ENCODE measurements around the gene SLC2A4RG.
"Not testable (repeated sequence)": the region's sequence is repeated elsewhere in the genome, so short reads cannot be mapped to it uniquely, and the experiment has no call there.

Gene SLC2A4RG

GRCh38 chr20:63714858-63715257 lies 24.7 kb upstream of the SLC2A4RG start:
- DNase-seq (ENCODE audit: low read depth): no peak

GRCh38 chr20:63718996-63719395 lies 20.6 kb upstream of the SLC2A4RG start:
- DNase-seq (ENCODE audit: low read depth): no peak

- not testable (repeated sequence) for DNase-seq (ENCODE audit: low read depth)
Observed at GRCh38 chr20:63722967-63723622, 16.5 kb upstream of the SLC2A4RG start.

- not testable (repeated sequence) for DNase-seq (ENCODE audit: low read depth)
Observed at GRCh38 chr20:63730189-63730733, 9.3 kb upstream of the SLC2A4RG start.

- no peak for DNase-seq (ENCODE audit: low read depth)
Observed at GRCh38 chr20:63731410-63731809, 8.2 kb upstream of the SLC2A4RG start.

DNA sequence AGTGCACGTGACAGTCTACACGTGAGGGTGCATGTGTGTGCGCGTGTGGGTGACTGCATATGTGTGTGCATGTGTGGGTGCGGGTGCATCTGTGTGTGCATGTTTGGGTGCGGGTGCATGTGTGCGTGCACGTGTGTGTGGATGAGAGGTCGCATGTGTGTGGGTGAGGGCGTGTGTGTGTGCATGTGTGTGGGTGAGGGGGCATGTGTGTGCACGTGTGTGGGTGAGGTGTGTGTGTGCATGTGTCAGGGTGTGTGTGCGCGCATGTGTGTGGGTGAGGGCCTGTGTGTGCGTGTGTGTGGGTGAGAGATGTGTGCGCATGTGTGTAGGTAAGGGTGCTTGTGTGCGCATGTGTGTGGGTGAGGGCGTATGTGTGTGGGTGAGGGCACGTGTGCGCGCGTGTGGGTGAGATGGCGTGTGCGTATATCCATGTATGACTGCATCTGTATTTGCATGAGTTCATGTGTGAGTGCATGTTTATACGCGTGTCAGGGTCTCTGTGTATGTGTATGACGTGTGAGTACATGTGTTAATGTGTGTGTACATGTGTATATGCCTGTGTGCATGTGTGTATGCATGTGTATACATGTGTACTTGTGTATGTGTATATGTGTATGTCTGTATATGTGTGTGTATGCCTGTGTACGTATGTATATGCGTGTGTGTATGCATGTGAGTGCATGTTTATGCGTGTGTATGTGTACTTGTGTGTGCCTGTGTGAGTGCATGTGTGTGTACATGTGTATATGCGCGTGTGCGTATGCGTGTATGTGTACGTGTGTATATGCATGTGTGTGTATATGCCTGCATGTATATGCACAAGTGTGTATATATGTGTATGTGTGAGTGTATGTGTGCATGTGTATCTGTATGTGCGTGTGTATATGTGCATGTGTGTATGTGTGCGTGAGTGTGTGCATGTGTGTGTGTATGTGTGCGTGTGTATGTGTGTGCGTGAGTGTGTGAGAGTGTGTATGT lies 7.2 kb upstream of the SLC2A4RG start:
- DNase-seq (ENCODE audit: low read depth): no peak

GRCh38 chr20:63733117-63733516 lies 6.5 kb upstream of the SLC2A4RG start:
- DNase-seq (ENCODE audit: low read depth): no peak

GRCh38 chr20:63733579-63734081 lies 5.9 kb upstream of the SLC2A4RG start:
- no peak for DNase-seq (ENCODE audit: low read depth)

DNA sequence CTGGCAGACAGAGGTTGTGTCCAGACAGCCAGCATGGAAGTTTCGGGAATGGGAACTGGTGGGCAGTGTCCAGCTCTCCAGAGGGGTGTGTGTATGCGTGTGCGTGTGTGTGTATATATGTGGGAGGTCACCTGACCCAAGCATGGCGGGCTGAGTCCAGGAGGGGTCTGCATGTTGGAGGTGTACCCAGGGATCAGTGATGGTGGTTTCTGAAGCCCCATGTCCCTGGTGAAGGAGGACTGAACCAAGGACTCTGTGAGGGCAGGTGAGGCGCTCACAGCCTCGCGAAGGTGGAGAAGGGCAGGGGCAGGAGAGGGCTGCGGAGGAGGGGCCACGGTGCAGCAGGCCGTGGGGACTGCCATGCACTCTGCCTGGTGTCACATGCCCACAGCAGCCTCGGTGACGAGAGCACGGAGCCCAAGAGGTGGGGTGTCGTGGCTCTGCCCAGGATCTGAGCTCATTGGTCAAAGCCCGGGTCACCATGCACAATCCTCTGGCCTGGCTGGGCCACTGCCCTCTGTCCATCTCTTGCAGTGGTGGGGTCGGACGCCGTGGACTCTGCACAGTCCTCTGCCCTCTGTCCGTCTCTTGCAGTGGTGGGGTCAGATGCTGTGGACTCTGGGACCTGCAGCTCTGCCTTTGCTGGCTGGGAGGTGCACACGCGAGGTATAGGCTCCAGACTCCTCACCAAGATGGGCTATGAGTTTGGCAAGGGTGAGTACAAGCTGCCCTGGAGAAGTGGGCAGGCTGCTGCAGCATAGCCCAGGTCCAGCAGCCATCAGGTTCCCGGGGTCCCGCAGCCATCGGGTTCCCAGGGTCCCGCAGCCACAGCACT lies 5.2 kb upstream of the SLC2A4RG start:
- no peak for DNase-seq (ENCODE audit: low read depth)

DNA sequence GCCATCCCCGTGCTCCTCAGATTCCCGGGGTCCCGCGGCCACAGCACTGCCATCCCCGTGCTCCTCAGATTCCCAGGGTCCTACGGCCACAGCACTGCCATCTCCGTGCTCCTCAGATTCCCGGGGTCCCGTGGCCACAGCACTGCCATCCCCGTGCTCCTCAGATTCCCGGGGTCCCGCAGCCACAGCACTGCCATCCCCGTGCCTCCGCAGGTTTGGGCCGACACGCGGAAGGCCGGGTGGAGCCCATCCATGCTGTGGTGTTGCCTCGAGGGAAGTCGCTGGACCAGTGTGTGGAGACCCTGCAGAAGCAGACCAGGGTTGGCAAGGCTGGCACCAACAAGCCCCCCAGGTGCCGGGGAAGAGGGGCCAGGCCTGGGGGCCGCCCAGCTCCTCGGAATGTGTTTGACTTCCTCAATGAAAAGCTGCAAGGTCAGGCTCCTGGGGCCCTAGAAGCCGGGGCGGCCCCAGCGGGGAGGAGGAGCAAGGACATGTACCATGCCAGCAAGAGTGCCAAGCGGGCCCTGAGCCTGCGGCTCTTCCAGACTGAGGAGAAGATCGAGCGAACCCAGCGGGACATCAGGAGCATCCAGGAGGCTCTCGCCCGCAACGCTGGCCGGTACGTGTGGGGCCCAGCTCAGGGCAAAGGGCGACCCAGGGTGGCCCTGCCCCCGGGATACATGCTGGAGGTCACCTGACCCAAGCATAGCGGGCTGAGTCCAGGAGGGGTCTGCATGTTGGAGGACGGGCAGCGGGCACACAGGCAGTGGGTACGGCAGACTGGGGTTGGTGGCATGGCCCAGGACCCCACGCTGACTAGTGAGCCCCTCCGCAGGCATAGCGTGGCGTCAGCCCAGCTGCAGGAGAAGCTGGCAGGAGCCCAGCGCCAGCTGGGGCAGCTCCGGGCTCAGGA lies 4.4 kb upstream of the SLC2A4RG start:
- DNase-seq (ENCODE audit: low read depth): no peak

- no peak for DNase-seq (ENCODE audit: low read depth)
Observed at GRCh38 chr20:63735859-63736718, 3.5 kb upstream of the SLC2A4RG start, which contains the start of gene LIME1. Gene LIME1 (plus strand): TSS chr20:63736664. CDS start chr20:63737550, 886 bp downstream.

DNA sequence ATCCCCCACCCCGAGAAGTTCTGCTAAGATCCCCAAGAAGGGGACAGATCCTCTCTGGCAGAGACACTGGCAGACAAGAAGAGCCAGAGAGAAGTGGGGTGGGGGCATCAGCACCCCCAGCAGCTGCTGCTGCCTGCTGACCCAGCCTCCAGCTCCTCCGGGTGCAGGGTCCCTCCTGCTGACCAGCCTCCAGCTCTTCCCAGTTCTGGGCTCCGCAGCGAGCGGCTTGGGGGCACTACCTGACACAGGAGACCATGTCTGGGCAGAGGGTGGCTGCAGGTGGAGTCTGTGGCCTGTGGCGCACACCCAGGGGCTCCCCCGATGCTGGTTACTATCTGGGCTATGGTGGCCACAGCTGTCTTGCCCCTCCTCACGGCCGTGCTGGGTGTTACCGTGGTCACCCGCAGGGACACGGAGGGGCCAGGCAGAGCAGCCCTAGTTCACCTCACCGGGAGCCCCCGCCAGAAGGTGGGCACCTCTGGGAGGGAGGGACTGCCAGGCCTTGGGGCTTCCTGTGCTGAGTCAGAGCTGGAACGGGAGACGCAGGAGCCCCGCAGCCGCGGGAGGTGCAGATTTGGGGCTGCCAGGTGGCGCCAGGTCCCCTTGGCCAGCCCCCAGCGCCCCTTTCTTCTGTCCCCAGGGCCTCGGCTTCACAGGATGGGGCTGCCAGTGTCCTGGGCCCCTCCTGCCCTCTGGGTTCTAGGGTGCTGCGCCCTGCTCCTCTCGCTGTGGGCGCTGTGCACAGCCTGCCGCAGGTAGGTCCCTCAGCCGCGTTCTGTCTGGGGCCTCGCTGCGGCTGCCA lies 2.5 kb upstream of the SLC2A4RG start:
- no peak for DNase-seq (ENCODE audit: low read depth)

GRCh38 chr20:63737695-63737944 lies 2.0 kb upstream of the SLC2A4RG start:
- DNase-seq (ENCODE audit: low read depth): no peak

GRCh38 chr20:63737945-63738686 lies 1.5 kb upstream of the SLC2A4RG start:
- no peak for DNase-seq (ENCODE audit: low read depth)

DNA sequence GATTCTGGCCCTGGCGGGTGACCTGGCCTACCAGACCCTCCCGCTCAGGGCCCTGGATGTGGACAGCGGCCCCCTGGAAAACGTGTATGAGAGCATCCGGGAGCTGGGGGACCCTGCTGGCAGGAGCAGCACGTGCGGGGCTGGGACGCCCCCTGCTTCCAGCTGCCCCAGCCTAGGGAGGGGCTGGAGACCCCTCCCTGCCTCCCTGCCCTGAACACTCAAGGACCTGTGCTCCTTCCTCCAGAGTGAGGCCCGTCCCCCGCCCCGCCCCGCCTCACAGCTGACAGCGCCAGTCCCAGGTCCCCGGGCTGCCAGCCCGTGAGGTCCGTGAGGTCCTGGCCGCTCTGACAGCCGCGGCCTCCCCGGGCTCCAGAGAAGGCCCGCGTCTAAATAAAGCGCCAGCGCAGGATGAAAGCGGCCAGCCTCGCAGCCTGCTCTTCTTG lies 868 bp upstream of the SLC2A4RG start:
- no peak for DNase-seq (ENCODE audit: low read depth)

DNA sequence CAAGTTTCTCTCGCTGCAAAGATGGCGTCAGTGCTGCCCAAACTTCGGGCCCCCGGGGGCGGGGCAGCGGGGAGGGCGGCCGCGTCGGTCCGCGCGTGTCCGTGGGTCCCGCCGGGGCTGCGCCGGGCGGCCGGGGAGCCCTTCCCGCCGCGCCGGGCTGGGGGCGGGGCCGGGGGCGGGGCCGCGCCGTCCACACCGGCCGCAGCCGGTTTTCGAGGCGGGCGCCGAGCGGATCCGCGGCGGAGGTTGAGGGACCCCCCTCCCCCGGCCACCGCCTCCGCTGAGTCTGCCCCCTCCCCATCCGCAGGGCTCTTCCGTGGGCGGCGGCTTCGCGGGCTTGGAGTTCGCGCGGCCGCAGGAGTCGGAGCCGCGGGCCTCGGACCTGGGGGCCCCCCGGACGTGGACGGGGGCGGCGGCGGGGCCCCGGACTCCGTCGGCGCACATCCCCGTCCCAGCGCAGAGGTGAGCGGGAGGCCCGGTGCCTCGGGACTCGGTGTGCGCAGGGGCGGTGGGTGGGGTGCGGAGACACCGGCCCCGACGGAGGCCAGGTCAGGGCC lies 572 bp downstream of the SLC2A4RG start:
- no peak for DNase-seq (ENCODE audit: low read depth)

- no peak for DNase-seq (ENCODE audit: low read depth)
Observed at GRCh38 chr20:63740627-63741353, 1.2 kb downstream of the SLC2A4RG start.
